Neural cell (in vitro differentiated cells): ENCODE results near the gene IDH3G. TPM values are rescaled to one million over a fixed set of nuclear protein-coding genes. Genes with fewer than 3 reads are reported as not detected.
A peak's percentile ranks its signal among the peaks of the same experiment; 100 is the strongest.

Experiments used
- H2AFZ ChIP-seq: fragments of 200-600, 300-800 bp; sonication (generic), shearing (Covaris generic); 2 replicates; pipeline ENCODE4 v1.6.0; 2014; ENCODE audit warnings: low read depth, mild to moderate bottlenecking, antibody characterized with exemption, low read length, moderate library complexity
- H3F3A ChIP-seq: fragments of 200-600 bp; shearing (Covaris generic); 2 replicates; pipeline ENCODE4 v1.6.1; 2016; ENCODE audit warnings: mild to moderate bottlenecking, moderate library complexity, mixed read lengths, antibody characterized with exemption, low read length; ENCODE audit not compliant: insufficient read depth, poor library complexity, severe bottlenecking
- H3K27ac ChIP-seq: fragments of 200-600, 300-800 bp; sonication (generic), shearing (Covaris generic); 2 replicates; pipeline ENCODE4 v1.5.1; 2014; ENCODE audit warnings: mild to moderate bottlenecking, low read length, moderate library complexity
- H3K27me3 ChIP-seq: fragments of 300-800, 200-600 bp; sonication (generic), shearing (Covaris generic); 2 replicates; pipeline ENCODE4 v1.6.0; 2014; ENCODE audit warnings: mild to moderate bottlenecking, low read depth, low read length, moderate library complexity; ENCODE audit not compliant: insufficient read depth
- H3K36me3 ChIP-seq: fragments of 300-800, 200-600 bp; sonication (generic), shearing (Covaris generic); 2 replicates; pipeline ENCODE4 v1.5.1; 2014; ENCODE audit warnings: mild to moderate bottlenecking, antibody characterized with exemption, low read length, moderate library complexity; ENCODE audit not compliant: insufficient read depth
- H3K4me2 ChIP-seq: fragments of 300-800, 200-600 bp; sonication (generic), shearing (Covaris generic); 2 replicates; pipeline ENCODE4 v1.6.0; 2014; ENCODE audit warnings: mild to moderate bottlenecking, low read length
- H3K4me3 ChIP-seq: fragments of 300-800, 200-600 bp; sonication (generic), shearing (Covaris generic); 2 replicates; pipeline ENCODE4 v1.5.1; 2014; ENCODE audit warnings: mild to moderate bottlenecking, low read length, moderate library complexity
- H3K79me2 ChIP-seq: fragments of 200-600 bp; shearing (Covaris generic); replicated peaks from 2 replicates; pipeline ENCODE4 v1.6.0; 2014; ENCODE audit warnings: mild to moderate bottlenecking, low read length, moderate library complexity; ENCODE audit not compliant: insufficient read depth
- H3K9ac ChIP-seq: fragments of 300-800, 200-600 bp; sonication (generic), shearing (Covaris generic); 2 replicates; pipeline ENCODE4 v1.6.1; 2016; ENCODE audit warnings: mild to moderate bottlenecking, low read length, mixed read lengths
- H3K9me2 ChIP-seq: fragments of 200-600 bp; shearing (Covaris generic); 2 replicates; pipeline ENCODE4 v1.6.1; 2016; ENCODE audit warnings: mild to moderate bottlenecking, low read length, mixed read lengths; ENCODE audit not compliant: insufficient read depth
- H3K9me3 ChIP-seq: fragments of 200-600, 300-800 bp; sonication (generic), shearing (Covaris generic); 2 replicates; pipeline ENCODE4 v1.6.1; 2016; ENCODE audit warnings: mild to moderate bottlenecking, mixed run types, low read length, moderate library complexity, mixed read lengths
- H4K20me1 ChIP-seq: fragments of 200-600 bp; shearing (Covaris generic); 2 replicates; pipeline ENCODE4 v1.6.1; 2016; ENCODE audit warnings: mild to moderate bottlenecking, mixed run types; ENCODE audit not compliant: insufficient read depth
- EP300 ChIP-seq: fragments of 450-650 bp; conservative IDR thresholded peaks from 2 replicates; pipeline ENCODE4 v1.6.1; 2014; ENCODE audit warnings: antibody characterized with exemption, mild to moderate bottlenecking, moderate library complexity; ENCODE audit not compliant: poor library complexity, severe bottlenecking
- EZH2 ChIP-seq: fragments of 200-600, 300-800 bp; shearing (Covaris generic), sonication (generic); IDR thresholded peaks from 2 replicates; pipeline ENCODE4 v1.6.1; 2014; ENCODE audit warnings: antibody characterized with exemption, low read length, borderline replicate concordance, mild to moderate bottlenecking; ENCODE audit not compliant: insufficient read depth, poor library complexity, severe bottlenecking
- MXI1 ChIP-seq: fragments of 450-650 bp; conservative IDR thresholded peaks from 2 replicates; pipeline ENCODE4 v1.6.1; 2014; ENCODE audit warnings: antibody characterized with exemption, mild to moderate bottlenecking; ENCODE audit not compliant: poor library complexity, severe bottlenecking
- POLR2AphosphoS5 ChIP-seq: IDR thresholded peaks from 2 replicates; pipeline ENCODE4 v1.6.1; 2012
- RAD21 ChIP-seq: fragments of 450-650 bp; conservative IDR thresholded peaks from 2 replicates; pipeline ENCODE4 v1.6.1; 2014; ENCODE audit warnings: antibody characterized with exemption, mild to moderate bottlenecking, moderate library complexity
- SMC3 ChIP-seq: fragments of 450-650 bp; conservative IDR thresholded peaks from 2 replicates; pipeline ENCODE4 v1.6.1; 2014; ENCODE audit warnings: antibody characterized with exemption, mild to moderate bottlenecking, moderate library complexity; ENCODE audit not compliant: poor library complexity
- TAF1 ChIP-seq: IDR thresholded peaks from 2 replicates; pipeline ENCODE4 v1.6.1; 2012; ENCODE audit warnings: low read depth
- polyA plus RNA-seq: library from polyadenylated mRNA; depleted of rRNA; stranded (reverse); fragments of >200 nt; gene quantifications from 2 replicates; pipeline ENCODE4 v1.2.3, GENCODE V29; 2014
- TF ChIP-seq, protein P1 (sequence below): fragments of 450-650 bp; IDR thresholded peaks from 2 replicates; pipeline ENCODE4 v1.5.1; 2014; ENCODE audit warnings: antibody characterized with exemption, mild to moderate bottlenecking, moderate library complexity; ENCODE audit not compliant: poor library complexity, severe bottlenecking
- TF ChIP-seq, protein P2 (sequence below): IDR thresholded peaks from 2 replicates; pipeline ENCODE4 v1.6.1; 2012; ENCODE audit warnings: borderline replicate concordance

IDH3G gene
- polyA plus RNA-seq, 1 donor from 2014 or later = 64.7 TPM

DNA sequence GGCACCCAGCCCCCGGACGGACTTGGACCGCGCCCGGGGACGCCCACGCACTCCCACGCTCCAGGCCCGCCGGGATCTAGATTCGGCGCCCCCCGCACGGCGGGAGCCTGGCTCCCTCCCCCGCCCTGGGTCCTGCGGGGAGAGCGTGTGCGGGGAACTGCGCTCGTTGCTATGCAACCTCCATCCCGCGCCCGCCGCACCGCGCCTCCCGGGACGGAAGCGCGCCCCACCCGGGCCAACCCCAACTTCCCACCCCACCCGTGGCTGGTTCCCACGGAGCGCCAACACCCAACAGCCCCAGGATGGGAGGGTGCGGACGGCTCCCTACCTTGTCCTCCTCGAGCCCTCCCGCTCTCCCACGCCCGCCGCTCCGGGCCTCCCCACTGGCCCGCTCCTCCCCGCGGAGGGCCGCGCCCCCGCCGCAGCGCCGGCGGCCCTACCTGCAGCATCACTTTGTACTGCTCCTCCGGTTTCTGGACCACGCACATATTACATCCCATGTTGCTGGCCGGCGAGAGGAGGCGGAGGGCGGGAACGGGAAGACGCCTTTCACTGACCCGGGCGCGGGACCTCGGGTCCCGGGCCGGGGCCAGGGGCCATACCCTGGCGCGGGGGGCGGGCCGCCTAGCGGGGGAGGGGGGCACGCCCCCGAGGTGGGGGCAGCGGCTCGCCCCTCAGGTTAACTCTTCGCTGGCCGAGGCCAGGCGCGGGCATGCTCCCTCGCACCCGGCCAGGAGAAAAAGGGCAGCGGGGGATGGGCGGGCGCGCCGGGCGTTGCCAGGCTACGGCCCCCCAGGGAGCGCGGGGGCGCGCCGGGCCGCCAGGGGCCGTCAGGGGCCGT is 35.8 kb upstream of the IDH3G start, which contains the start of gene PDZD4:
TSS of gene PDZD4 (minus strand) at position 746 of the 841 bp plus-strand sequence. CDS start at position 500, 246 bp downstream.
- Histone ChIP-seq H3K4me2 (peak within 1 kb of the TSS; percentile 39), H2AFZ (no peak within 1 kb of the TSS), H3K9me2 (no peaks in the 10 kb centered on the region), H3K79me2 (peaks cover 35% of the 10 kb centered on the region), H3F3A (no peaks in the 10 kb centered on the region), H4K20me1 (no peaks in the 10 kb centered on the region), H3K27ac (peak within 1 kb of the TSS; percentile 94), H3K4me3 (peak within 1 kb of the TSS; percentile 81), H3K27me3 (no peaks in the 10 kb centered on the region), H3K9me3 (no peaks in the 10 kb centered on the region), H3K36me3 (no peaks in the 10 kb centered on the region), H3K9ac (peak within 1 kb of the TSS; percentile 91)
- peak; percentile 10 for TF ChIP-seq RAD21
- TF ChIP-seq TAF1 = no peak
- TF ChIP-seq, protein P1, sequence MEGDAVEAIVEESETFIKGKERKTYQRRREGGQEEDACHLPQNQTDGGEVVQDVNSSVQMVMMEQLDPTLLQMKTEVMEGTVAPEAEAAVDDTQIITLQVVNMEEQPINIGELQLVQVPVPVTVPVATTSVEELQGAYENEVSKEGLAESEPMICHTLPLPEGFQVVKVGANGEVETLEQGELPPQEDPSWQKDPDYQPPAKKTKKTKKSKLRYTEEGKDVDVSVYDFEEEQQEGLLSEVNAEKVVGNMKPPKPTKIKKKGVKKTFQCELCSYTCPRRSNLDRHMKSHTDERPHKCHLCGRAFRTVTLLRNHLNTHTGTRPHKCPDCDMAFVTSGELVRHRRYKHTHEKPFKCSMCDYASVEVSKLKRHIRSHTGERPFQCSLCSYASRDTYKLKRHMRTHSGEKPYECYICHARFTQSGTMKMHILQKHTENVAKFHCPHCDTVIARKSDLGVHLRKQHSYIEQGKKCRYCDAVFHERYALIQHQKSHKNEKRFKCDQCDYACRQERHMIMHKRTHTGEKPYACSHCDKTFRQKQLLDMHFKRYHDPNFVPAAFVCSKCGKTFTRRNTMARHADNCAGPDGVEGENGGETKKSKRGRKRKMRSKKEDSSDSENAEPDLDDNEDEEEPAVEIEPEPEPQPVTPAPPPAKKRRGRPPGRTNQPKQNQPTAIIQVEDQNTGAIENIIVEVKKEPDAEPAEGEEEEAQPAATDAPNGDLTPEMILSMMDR = no peak
- TF ChIP-seq EZH2 = no peak
- TF ChIP-seq MXI1 = no peak
- TF ChIP-seq EP300 = no peak
- no peak for TF ChIP-seq SMC3
- TF ChIP-seq, protein P2, sequence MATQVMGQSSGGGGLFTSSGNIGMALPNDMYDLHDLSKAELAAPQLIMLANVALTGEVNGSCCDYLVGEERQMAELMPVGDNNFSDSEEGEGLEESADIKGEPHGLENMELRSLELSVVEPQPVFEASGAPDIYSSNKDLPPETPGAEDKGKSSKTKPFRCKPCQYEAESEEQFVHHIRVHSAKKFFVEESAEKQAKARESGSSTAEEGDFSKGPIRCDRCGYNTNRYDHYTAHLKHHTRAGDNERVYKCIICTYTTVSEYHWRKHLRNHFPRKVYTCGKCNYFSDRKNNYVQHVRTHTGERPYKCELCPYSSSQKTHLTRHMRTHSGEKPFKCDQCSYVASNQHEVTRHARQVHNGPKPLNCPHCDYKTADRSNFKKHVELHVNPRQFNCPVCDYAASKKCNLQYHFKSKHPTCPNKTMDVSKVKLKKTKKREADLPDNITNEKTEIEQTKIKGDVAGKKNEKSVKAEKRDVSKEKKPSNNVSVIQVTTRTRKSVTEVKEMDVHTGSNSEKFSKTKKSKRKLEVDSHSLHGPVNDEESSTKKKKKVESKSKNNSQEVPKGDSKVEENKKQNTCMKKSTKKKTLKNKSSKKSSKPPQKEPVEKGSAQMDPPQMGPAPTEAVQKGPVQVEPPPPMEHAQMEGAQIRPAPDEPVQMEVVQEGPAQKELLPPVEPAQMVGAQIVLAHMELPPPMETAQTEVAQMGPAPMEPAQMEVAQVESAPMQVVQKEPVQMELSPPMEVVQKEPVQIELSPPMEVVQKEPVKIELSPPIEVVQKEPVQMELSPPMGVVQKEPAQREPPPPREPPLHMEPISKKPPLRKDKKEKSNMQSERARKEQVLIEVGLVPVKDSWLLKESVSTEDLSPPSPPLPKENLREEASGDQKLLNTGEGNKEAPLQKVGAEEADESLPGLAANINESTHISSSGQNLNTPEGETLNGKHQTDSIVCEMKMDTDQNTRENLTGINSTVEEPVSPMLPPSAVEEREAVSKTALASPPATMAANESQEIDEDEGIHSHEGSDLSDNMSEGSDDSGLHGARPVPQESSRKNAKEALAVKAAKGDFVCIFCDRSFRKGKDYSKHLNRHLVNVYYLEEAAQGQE = no peak
- TF ChIP-seq POLR2AphosphoS5 = peak; percentile 32

DNA sequence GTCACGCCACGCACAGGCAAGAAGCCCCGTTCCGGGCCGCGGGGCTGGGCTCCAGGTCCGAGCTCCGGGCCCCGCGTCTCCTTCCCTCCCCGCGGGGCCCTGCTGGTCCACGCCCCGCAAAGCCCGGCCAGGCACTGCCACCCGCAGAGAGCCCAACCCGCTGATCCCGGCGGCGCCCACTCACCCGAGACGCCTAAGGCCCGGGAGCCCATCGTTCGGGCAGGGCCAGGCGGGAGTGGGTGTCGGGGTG is 35.3 kb upstream of the IDH3G start:
- Histone ChIP-seq H3K4me3 (peak overlapping the region; percentile 81), H2AFZ (no peak overlapping the region), H4K20me1 (no peaks in the 10 kb centered on the region), H3K27me3 (no peaks in the 10 kb centered on the region), H3F3A (no peaks in the 10 kb centered on the region), H3K9ac (peak overlapping the region; percentile 91), H3K4me2 (no peak overlapping the region), H3K27ac (peak overlapping the region; percentile 88), H3K36me3 (no peaks in the 10 kb centered on the region), H3K9me3 (no peaks in the 10 kb centered on the region), H3K79me2 (peaks cover 38% of the 10 kb centered on the region), H3K9me2 (no peaks in the 10 kb centered on the region)
- TF ChIP-seq, protein P1 = no peak
- TF ChIP-seq RAD21 (no peak), SMC3 (no peak), MXI1 (no peak)
